ENCODE data around the gene FN1. TPM values are rescaled to one million over a fixed set of nuclear protein-coding genes. Genes with fewer than 3 reads are reported as not detected.

Gene FN1
- total RNA-seq (2022; extraction: Qiagen RNA extraction; ENCODE audit: low read depth), result 143 to 233 TPM (median 162 TPM) in 5 replicates

DNA sequence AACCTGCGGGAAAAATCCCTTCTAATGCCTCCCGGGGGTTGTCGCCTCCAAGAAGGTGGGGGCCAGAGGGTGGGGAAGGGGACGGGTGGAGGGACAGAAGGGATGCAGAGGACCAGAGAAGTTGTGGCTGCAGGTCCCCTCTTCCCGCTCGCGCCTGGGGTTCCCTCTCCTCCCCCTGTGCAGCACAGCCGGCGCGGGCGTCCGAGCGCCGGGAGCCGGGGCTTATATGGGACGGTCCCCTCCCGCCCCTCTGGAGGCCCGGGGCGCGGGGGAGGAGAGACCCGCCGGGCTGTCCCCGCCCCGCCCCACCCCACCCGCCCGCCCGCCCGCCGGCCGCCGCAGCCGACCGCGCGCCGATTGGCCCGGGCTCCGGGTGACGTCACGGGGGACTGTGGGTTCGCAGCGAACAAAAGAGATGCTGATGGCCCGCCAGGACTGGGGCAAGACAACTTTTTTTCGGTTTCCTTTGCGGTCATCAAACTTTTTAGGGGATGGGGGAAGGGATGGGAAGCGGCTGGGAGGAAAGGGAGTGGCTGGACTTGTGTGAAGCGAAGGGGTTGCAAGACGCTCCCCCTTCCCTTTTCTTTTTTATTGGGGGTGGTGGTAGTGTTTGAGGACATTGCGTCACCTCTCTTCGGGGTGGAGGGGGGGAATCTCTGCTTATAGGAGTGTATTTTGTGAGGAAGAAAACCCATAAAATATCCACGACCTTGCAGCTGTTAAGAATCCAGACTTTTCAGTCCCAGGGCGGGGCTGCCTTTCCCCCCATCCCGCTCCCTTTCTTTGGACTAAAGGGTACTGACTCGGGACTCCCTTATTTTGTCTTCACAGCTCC lies at the start of gene FN1:
Gene FN1, minus strand, starts transcription at position 199 of the 835 bp plus-strand sequence. CDS start 266 bp downstream, outside the sequence.

DNA sequence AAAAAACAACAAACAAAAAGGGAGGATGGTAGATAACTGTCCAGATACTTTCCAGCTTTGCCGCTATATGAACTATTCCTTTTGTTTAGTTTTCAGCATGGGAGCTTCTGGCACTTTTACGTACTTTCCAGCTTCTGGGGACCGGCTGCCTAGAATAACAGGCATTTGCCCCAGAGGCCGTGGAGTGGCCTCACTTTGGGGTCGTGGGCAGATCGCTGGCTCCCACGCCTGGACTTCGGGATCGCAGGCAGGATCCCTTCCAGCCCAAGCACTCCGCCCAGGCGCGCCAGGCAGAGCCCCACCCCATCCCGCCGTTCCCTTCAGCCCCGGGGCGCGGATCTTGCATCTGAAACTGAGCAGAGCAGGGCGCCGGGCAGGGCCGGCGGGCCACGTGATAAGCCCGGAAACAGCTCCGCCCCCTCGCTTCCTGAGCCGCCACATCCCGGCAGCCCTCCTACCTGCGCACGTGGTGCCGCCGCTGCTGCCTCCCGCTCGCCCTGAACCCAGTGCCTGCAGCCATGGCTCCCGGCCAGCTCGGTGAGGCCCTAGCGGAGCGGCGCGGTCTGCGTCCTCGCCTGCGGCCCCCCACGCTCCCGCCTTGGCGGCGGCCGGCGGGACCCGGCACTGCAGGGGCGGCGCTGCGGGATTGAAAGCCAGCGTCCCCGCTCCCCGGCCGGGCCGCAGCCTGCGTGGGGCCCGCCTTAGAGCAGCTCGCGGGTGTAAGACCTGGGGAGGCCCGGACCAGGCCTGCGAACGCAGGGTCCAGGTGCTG lies 124.1 kb downstream of the FN1 start, which contains the start of gene ATIC:
Gene ATIC, plus strand, starts transcription at position 435 of the 772 bp plus-strand sequence. Its CDS starts 84 bp downstream, at position 519.

Other genes with a start within 250 kb of the FN1 start
- 209 to 225 TPM (median 216 TPM) in 5 replicates for gene ATIC, start 124.0 kb downstream of the FN1 start, total RNA-seq (2022; extraction: Qiagen RNA extraction; ENCODE audit: low read depth)